ENCODE results near the gene RAB12.
"Not testable (repeated sequence)": the region's sequence is repeated elsewhere in the genome, so short reads cannot be mapped to it uniquely, and the experiment has no call there.

RAB12 gene

GRCh38 chr18:8643326-8643878 is 34.2 kb downstream of the RAB12 start:
- DNase-seq (ENCODE audit: low read depth in 1 of 2, low spot score in 1 of 2): no peak

- not testable (repeated sequence) for DNase-seq (ENCODE audit: low read depth in 1 of 2, low spot score in 1 of 2)
These were observed 38.1 kb downstream of the RAB12 start for GRCh38 chr18:8647359-8647758.

GRCh38 chr18:8651478-8652261 is 42.4 kb downstream of the RAB12 start:
- not testable (repeated sequence) for DNase-seq (ENCODE audit: low read depth in 1 of 2, low spot score in 1 of 2)

- no peak for DNase-seq (ENCODE audit: low read depth in 1 of 2, low spot score in 1 of 2)
These were observed 45.5 kb downstream of the RAB12 start for GRCh38 chr18:8654503-8655451.

GRCh38 chr18:8656232-8656631 is 47.0 kb downstream of the RAB12 start:
- DNase-seq (ENCODE audit: low read depth in 1 of 2, low spot score in 1 of 2): no peak

- no peak for DNase-seq (ENCODE audit: low read depth in 1 of 2, low spot score in 1 of 2)
These were observed 48.0 kb downstream of the RAB12 start for GRCh38 chr18:8657050-8657820.

GRCh38 chr18:8657873-8658470 is 48.7 kb downstream of the RAB12 start:
- no peak for DNase-seq (ENCODE audit: low read depth in 1 of 2, low spot score in 1 of 2)

- DNase-seq (ENCODE audit: low read depth in 1 of 2, low spot score in 1 of 2): no peak
These were observed 49.7 kb downstream of the RAB12 start for GRCh38 chr18:8658858-8659485.

GRCh38 chr18:8659609-8660242 is 50.5 kb downstream of the RAB12 start:
- no peak for DNase-seq (ENCODE audit: low read depth in 1 of 2, low spot score in 1 of 2)

- DNase-seq (ENCODE audit: low read depth in 1 of 2, low spot score in 1 of 2): no peak
These were observed 51.1 kb downstream of the RAB12 start for GRCh38 chr18:8660316-8660715.

GRCh38 chr18:8661754-8662559 is 52.7 kb downstream of the RAB12 start:
- DNase-seq (ENCODE audit: low read depth in 1 of 2, low spot score in 1 of 2): no peak

GRCh38 chr18:8662560-8663255 is 53.5 kb downstream of the RAB12 start:
- no peak for DNase-seq (ENCODE audit: low read depth in 1 of 2, low spot score in 1 of 2)

GRCh38 chr18:8667846-8668245 is 58.6 kb downstream of the RAB12 start:
- DNase-seq (ENCODE audit: low read depth in 1 of 2, low spot score in 1 of 2): no peak

- DNase-seq (ENCODE audit: low read depth in 1 of 2, low spot score in 1 of 2): no peak
These were observed 59.1 kb downstream of the RAB12 start for GRCh38 chr18:8668381-8668780.

- no peak for DNase-seq (ENCODE audit: low read depth in 1 of 2, low spot score in 1 of 2)
These were observed 60.3 kb downstream of the RAB12 start for GRCh38 chr18:8669571-8669970.

GRCh38 chr18:8673256-8674209 is 64.3 kb downstream of the RAB12 start:
- no peak for DNase-seq (ENCODE audit: low read depth in 1 of 2, low spot score in 1 of 2)

GRCh38 chr18:8675057-8675456 is 65.8 kb downstream of the RAB12 start:
- DNase-seq (ENCODE audit: low read depth in 1 of 2, low spot score in 1 of 2): no peak

Data from stimulated activated CD4-positive, alpha-beta T cell treated with anti-CD3 and anti-CD28 coated beads, Interleukin-15, amount 100 ng/mL, for 1 hour (primary cell).